HTR-8/SVneo (cell line): ENCODE results near the gene NDUFB3.
"Not testable (repeated sequence)": the region's sequence is repeated elsewhere in the genome, so short reads cannot be mapped to it uniquely, and the experiment has no call there.

ENCODE experiments used
- DNase-seq: peaks from one replicate; pipeline ENCODE4 v3.0.0; 2011; ENCODE audit warnings: low spot score, mixed read lengths; ENCODE audit not compliant: insufficient read length
- FAIRE-seq: peaks from 2 replicates; lab custom pipeline; 2011; peaks lifted over from hg19 to GRCh38; lab: Jason Lieb, UNC

The NDUFB3 gene

DNA sequence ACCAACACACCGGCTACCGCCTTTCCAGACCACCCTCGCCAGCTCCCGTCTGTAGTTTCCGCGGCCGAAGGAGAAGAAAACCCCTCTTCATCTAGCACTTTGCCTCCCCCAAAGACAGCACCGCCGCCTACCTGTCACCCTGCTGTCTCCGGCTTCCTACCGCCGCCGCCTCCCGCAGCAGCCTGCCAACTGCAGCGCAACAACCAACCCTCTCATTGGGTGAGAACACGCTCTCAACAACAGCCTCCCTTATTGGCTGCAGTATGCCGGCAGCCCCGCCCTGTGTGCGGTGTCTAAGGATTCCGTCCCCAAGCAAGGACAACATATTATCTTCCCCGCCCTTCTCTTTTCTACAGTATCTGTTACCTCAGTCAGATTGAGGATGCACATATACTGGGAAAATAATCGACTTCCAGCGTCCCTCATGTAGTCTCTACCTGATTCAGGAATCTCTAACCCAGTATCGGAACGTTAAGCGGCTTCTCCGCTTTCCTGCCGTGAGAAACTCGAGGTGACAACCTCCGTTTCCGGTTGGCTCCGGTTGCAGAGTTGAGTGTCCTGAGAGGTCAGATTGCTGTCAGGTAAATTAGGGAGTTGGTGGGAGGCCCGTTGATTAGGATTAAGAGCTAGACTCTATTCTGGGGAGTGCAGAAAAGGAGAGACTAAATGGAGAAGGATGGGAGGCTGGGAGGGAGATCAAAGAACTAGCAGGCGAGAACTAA is at the start of gene NDUFB3, which contains the start of gene HYCC2:
NDUFB3 (plus strand) TSS at position 523 of the 722 bp plus-strand sequence. CDS start 6,882 bp downstream, outside the sequence.
HYCC2 (minus strand) TSS at position 193 of the 722 bp plus-strand sequence. CDS start 47,662 bp downstream, outside the sequence.
- peak; percentile 98 for FAIRE-seq
- peak; percentile 97 for DNase-seq

DNA sequence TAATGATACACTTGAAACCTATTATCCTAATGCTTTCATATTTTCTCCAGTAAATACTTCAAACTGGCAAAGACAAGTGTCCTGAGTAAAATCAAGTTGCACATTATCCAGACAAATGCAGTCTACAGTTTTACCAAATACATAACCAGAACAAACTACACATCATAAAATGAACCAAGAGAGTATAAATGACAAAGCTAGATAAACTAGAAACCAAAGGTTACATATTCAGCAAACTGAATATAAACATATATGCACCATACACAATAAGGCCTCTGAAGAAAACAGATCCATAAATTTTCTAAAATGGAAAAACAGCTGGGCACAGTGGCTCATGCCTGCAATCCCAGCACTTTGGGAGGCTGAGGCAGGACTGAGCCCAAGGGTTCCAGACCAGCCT is 47.3 kb upstream of the NDUFB3 start:
- no peak for DNase-seq
- no peak for FAIRE-seq

DNA sequence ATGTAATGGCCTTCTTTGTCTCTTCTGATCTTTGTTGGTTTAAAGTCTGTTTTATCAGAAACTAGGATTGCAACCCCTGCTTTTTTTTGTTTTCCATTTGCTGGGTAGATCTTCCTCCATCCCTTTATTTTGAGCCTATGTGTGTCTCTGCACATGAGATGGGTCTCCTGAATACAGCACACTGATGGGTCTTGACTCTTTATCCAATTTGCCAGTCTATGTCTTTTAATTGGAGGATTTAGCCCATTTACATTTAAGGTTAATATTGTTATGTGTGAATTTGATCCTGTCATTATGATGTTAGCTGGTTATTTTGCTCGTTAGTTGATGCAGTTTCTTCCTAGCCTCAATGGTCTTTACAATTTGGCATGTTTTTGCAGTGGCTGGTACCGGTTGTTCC is 37.4 kb upstream of the NDUFB3 start:
- DNase-seq, FAIRE-seq: not testable (repeated sequence)

DNA sequence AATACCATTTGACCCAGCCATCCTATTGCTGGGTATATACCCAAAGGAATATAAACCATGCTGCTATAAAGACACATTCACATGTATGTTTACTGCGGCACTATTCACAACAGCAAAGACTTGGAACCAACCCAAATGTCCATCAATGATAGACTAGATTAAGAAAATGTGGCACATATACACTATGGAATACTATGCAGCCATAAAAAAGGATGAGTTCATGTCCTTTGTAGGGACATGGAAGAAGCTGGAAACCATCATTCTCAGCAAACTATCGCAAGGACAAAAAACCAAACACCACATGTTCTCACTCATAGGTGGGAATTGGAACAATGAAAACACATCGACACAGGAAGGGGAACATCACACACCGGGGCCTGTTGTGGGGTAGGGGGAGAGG is 33.4 kb upstream of the NDUFB3 start:
- not testable (repeated sequence) for FAIRE-seq, DNase-seq

DNA sequence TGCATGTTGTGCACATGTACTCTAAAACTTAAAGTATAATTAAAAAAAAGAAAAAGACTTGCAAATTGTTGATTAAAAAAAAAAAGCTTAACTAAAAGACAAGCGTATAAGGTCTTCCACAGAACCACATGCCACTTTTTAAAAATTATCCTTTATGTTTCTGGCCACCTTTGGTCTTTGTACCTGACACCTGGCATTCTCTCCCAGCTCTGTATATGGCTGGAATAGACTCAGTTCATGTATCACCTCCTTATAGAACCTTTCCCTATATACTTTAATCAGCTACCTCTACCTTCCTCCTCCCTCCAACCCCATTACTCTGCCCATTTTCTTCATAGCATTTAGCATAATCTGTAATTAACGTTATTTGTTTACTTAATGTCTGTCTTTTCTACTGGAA is 32.9 kb upstream of the NDUFB3 start:
- FAIRE-seq = no peak

DNA sequence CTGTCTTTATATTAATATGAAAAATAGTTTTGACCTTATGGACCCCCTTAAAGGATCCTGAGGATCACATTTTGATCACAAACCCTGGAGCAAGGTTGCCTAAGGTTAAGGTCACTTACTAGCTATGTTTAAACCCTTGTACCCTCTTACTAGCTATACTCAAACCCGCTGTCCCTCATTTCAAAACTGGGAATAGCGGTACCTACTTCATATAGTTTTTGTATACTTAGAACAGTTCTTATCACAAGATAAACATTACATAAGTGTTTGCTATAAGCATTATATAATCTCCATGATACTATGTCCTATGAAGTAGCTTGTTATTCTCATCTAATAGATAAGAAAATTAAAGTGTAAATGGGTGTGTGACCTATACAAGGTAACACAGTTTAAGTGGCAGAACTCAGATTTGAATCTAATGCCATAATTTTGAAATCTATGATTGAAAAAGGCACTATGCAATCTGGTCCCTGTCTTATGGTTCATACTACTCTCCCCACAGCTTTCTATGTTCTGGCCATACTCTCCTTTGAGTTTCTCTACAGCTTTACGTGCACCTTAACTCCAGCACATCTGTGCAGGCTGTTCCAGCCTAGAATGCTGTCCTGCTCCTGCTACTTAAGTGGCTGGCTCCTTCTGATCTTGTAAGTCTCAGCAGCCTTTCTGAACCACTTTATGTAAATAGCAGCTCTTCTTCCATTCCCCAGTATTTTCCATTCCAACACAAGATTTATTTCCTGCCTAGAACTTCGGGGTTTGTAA is 30.8 kb upstream of the NDUFB3 start:
- FAIRE-seq = no peak

More for the DNA sequence above, 32.9 kb upstream of the NDUFB3 start:
- DNase-seq = no peak

DNA sequence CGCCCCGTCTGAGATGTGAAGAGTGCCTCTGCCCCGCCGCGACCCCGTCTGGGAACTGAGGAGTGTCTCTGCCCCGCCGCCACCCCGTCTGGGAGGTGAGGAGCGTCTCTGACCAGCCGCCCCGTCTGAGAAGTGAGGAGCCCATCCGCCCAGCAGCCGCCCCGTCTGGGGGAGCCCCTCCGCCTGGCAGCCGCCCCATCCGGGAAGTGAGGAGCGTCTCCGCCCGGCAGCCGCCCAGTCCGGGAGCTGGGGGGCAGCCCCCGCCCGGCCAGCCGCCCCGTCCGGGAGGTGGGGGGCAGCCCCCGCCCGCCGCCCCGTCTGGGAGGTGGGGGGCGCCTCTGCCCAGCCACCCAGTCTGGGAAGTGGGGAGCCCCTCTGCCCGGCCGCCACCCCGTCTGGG is 29.4 kb upstream of the NDUFB3 start:
- FAIRE-seq, DNase-seq: not testable (repeated sequence)

More for the DNA sequence above, 30.8 kb upstream of the NDUFB3 start:
- no peak for DNase-seq

DNA sequence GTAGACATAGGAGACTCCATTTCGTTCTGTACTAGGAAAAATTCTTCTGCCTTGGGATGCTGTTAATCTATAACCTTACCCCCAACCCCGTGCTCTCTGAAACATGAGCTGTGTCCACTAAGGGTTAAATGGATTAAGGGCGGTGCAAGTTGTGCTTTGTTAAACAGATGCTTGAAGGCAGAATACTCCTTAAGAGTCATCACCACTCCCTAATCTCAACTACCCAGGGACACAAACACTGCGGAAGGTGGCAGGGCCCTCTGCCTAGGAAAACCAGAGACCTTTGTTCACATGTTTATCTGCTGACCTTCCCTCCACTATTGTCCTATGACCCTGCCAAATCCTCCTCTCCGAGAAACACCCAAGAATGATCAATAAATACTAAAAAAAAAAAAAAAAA is 28.8 kb upstream of the NDUFB3 start:
- FAIRE-seq, DNase-seq: not testable (repeated sequence)

DNA sequence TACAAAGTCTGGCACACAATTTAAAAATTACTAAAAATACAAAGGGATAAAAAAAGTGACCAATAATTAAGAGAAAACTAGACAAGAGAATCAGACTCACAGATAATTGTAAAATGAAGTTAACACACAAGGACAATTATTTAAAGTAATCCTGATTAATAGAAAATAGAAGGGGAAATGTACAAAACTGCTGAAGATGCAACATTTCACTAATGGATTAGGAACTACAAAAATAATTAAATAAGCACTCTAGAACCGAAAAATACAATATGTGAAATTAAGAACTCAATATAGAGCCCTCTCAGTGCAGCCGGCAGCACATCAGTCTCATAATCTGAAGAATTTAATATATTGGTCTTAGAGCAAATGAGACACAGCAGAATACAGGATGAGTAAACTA is 24.9 kb upstream of the NDUFB3 start:
- DNase-seq (no peak), FAIRE-seq (no peak)

DNA sequence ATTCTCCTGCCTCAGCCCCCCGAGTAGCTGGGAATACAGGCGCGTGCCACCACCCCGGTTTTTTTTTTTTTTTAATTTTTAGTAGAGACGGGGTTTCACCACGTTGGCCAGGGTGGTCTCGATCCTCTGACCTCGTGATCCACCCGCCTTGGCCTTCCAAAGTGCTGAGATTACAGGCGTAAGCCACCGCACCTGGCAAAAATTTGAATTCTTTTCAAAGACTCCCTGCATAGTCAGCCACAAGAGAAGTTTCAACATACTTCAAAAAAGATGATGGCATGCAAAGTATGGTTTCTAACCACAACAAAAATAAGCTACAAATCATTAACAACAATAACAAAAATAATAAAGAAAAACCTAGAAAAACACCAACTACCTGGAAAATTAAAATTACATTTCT is 22.3 kb upstream of the NDUFB3 start:
- DNase-seq (no peak), FAIRE-seq (no peak)

DNA sequence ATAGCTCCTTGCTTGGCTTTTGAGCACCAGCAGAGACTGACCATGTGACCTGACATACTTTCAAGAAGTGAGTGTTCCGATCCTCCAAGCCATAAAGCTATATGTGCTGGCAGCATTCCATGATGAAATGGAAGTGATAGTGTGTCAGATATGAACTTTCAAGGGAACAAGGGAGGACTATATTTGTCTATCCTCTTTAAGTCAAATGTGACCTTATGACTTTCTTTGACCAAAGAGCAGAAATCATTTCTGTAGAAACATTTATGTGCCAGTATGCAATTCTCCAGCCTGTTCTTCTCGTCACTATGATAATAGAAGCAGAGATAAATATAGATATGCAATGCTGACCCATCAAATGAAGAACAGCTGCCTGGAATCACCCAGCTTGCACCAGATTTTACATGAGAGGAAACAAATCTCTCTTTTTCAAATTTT is 14.7 kb upstream of the NDUFB3 start:
- DNase-seq (no peak), FAIRE-seq (no peak)

DNA sequence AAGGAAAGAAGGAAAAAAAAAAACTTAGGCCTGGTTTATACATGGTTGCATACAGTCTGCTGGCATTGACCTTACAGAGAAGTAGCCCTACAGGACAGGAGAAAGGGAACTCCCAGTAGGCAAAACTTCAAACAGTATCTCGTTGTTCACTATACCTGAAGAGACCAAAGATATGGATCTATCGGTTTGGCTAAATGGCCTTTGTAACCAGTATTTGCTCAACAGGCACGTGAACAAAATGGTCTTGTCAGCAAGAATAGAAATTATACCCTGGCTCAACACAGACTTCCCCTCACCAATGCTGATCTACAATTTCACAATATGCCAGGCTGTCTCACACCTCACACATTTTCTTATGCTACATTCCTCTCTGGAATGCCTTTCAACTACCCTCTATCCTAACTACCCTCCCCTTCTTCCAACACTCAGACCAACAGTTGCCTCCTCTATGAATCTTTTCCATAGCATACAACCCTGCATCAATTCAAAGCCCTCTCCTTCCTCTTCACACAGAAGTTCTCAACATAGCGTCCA is 14.0 kb upstream of the NDUFB3 start:
- no peak for DNase-seq
- FAIRE-seq = no peak

DNA sequence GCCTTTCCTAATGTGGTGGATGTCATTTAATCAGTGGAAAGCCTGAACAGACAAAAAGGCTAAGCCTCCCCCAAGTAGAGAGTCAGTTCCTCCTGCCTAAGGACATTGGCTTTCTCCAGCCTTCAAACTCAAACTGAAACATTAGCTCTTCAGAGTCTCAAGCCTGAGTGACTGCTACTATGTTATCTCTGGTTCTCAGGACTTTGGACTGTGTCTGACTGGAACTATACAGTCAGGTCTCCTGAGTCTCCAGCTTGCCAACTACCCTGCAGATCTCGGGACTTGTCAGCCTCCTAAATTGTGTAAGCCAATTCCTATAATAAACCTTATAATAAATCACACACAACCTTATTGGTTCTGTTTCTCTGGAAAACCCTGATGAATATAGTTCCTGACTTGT is 12.9 kb upstream of the NDUFB3 start:
- DNase-seq (no peak), FAIRE-seq (no peak)

DNA sequence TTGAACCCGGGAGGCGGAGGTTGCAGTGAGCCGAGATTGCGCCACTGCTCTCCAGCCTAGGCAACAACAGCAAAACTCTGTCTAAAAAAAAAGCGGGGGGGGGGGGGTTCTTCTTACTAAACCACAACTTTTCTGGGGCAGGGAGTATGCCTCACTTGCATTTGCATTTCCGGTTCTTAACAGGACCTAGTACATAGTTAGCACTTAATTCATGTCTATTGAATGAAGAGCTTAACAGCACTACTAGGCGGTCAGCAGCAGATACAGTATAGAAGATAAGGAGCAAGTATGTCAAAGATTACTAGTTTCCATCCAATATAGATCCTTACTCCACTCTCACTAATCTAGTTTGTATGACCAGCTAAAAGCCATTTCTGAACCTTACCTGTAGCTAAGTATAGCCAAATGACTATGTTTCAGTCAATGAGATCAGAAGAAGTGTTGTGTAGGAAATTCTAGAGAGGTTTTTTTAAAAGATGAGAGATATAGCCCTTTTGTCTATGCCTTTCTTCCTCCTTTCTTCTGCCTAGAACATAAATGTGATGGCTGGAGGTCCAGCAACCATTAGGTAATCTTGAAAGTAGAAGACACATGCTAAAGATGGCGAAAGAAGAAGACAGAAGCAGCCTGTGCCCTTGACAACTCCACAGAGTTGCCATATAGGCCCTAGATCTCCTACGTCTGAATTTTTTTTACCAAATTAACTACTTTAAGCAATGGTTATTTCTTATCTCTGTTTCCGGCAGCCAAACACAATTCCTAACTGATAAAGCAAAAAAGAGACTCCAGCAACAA is 11.6 kb upstream of the NDUFB3 start:
- no peak for FAIRE-seq
- no peak for DNase-seq

DNA sequence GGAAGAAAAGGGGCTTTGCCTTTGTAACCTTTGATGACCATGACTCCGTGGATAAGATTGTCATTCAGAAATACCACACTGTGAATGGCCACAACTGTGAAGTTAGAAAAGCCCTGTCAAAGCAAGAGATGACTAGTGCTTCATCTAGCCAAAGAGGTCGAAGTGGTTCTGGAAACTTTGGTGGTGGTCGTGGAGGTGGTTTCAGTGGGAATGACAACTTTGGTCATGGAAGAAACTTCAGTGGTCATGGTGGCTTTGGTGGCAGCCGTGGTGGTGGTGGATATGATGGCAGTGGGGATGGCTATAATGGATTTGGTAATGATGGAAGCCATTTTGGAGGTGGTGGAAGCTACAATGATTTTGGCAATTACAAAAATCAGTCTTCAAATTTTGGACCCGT is 8.3 kb upstream of the NDUFB3 start:
- FAIRE-seq, DNase-seq: not testable (repeated sequence)

DNA sequence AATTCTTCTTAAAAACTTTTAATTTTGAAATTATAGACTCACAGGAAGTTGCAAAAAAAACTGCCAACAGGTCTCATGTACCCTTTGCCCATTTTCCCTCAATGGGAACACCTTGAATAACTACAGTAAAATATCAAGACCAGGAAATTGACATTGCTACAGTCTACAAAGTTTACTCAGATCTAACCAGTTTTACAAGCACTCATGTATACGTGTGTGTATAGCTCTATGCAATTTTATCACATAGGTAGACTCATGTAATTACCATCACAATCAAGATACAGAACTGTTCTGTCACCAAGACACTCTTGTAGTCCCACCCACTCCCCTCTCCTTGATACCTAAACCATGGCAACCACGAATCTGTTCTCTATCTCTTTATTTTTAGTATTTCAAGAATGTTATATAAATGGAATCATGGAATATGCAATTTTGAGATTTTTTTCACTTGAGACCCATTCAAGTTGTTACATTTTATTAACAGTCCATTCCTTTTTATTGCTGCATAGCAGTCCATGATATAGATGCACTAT is 6.9 kb upstream of the NDUFB3 start:
- no peak for DNase-seq
- FAIRE-seq = no peak

DNA sequence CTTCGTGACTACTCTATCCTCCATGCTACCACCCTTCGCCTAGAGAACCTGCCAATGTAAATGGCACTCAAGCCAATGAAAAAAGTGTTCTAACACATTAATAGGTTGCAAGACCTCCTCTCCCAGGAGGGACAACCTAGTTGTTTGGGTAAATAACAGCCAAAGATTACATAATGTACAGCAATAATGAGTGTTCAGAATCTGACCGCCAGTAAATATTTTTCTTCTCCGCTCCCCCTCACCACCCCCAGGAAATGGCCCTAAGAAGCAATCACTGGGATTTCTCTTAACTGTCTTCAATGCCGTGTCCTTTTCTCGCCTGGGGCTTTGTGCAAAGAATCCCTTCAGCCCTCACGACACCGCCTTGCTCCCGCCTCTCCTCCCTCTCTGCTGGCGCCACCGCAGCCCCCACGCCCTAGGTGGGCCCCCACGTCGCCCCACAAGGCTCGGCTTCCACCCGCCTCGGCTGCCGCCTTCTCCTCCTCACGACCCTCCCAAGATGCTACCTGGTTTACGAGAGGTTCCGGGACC is 788 bp upstream of the NDUFB3 start:
- FAIRE-seq = no peak

DNA sequence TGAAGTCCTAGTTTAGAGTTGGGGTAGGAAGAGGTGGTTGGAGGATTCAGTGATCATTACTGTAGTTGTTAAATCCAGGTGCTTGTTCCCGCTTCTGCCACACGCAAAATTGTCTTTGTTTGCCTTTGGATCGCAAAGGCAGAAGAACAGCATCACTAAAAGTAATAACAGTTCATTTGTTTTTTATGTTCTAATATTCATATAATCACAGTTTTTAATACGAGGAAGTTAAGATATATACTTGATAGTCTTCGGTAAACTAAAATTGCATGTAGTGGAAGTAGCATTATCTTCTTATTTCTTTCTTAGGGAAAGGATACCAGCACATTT is 365 bp downstream of the NDUFB3 start:
- FAIRE-seq = no peak
- no peak for DNase-seq

More for the DNA sequence above, 788 bp upstream of the NDUFB3 start:
- DNase-seq = no peak

DNA sequence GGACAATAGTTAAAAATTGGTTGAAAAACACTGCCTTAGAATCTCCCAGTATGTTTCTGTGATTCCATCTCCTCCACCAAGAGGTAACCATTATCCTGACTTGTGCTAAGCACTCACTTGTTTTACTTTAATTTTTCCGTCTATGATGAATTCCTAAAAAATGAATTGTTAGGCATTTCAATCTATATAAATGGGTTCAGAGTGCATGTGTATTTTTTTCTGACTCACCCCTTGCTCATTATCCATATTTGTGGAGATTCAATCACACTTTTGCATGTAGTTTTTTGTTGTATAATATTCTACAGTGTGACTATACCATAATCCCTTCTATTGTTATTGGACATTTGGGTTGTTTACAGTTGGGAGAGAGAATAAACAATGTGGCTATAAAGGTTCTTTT is 1.3 kb downstream of the NDUFB3 start:
- no peak for DNase-seq
- FAIRE-seq = no peak

DNA sequence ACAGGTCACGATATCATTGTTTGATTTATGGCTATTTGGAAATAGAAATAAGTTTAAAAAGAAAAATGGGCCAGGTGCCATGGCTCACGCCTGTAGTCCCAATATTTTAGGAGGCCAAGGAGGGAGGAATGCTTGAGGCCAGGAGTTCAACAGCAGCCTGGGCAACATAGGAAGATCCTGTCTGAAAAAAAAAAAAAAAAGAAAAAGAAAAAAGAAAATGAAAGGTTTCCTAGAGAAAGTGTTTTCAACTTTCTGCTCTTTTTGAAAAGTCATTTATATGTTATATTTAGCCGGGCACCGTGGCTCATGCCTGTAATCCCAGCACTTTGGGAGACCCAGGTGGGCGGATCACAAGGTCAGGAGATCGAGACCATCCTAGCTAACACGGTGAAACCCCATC is 3.2 kb downstream of the NDUFB3 start:
- no peak for FAIRE-seq
- no peak for DNase-seq
